GM21723 (cell line): ENCODE data around the gene LCE3D.
"Not testable (repeated sequence)": the region's sequence is repeated elsewhere in the genome, so short reads cannot be mapped to it uniquely, and the experiment has no call there.

Experiments used
- ATAC-seq: cut with Tn5 transposase; IDR thresholded peaks from one replicate; pipeline ENCODE4 v1.9.1; 2021; ENCODE audit warnings: mild to moderate bottlenecking, moderate library complexity; ENCODE audit not compliant: unreplicated experiment

Gene LCE3D

GRCh38 chr1:152580433-152580832 lies at the start of gene LCE3D:
Gene LCE3D (minus strand): TSS chr1:152580516. CDS start chr1:152579936, 580 bp downstream.
- no peak for ATAC-seq

GRCh38 chr1:152626744-152627143 lies 46.4 kb upstream of the LCE3D start:
- no peak for ATAC-seq

GRCh38 chr1:152623203-152623844 lies 43.0 kb upstream of the LCE3D start:
- ATAC-seq = no peak

GRCh38 chr1:152622803-152623202 lies 42.5 kb upstream of the LCE3D start, which contains the start of gene LCE3A:
Gene LCE3A (minus strand): TSS chr1:152623103. CDS start chr1:152623103, 0 bp downstream.
- ATAC-seq = no peak

- no peak for ATAC-seq
Measured at GRCh38 chr1:152621993-152622392, 41.7 kb upstream of the LCE3D start.

- ATAC-seq = no peak
Measured at GRCh38 chr1:152613511-152613910, 33.2 kb upstream of the LCE3D start, which contains the start of gene LCE3B. Gene LCE3B (plus strand): TSS chr1:152613811. CDS start chr1:152613811, 0 bp downstream.

GRCh38 chr1:152599934-152600333 lies 19.6 kb upstream of the LCE3D start, which contains the start of gene LCE3C:
Gene LCE3C (plus strand): TSS chr1:152600234. CDS start chr1:152600732, 498 bp downstream.
- no peak for ATAC-seq

GRCh38 chr1:152596986-152597385 lies 16.7 kb upstream of the LCE3D start:
- no peak for ATAC-seq

- no peak for ATAC-seq
Measured at GRCh38 chr1:152585586-152585985, 5.3 kb upstream of the LCE3D start.

- no peak for ATAC-seq
Measured at GRCh38 chr1:152582647-152583046, 2.3 kb upstream of the LCE3D start.

GRCh38 chr1:152579526-152579925 lies 790 bp downstream of the LCE3D start:
- not testable (repeated sequence) for ATAC-seq

GRCh38 chr1:152577168-152577567 lies 3.1 kb downstream of the LCE3D start:
- no peak for ATAC-seq

- ATAC-seq = no peak
Measured at GRCh38 chr1:152566681-152567080, 13.6 kb downstream of the LCE3D start, which contains the start of gene LCE3E. Gene LCE3E (minus strand): TSS chr1:152566780. CDS start chr1:152566208, 572 bp downstream.

- no peak for ATAC-seq
Measured at GRCh38 chr1:152565535-152566215, 14.6 kb downstream of the LCE3D start.

- ATAC-seq = no peak
Measured at GRCh38 chr1:152565115-152565514, 15.2 kb downstream of the LCE3D start.

GRCh38 chr1:152548358-152548757 lies 32.0 kb downstream of the LCE3D start:
- not testable (repeated sequence) for ATAC-seq

GRCh38 chr1:152546704-152547103 lies 33.6 kb downstream of the LCE3D start:
- no peak for ATAC-seq

- no peak for ATAC-seq
Measured at GRCh38 chr1:152543820-152544219, 36.5 kb downstream of the LCE3D start.

- ATAC-seq = no peak
Measured at GRCh38 chr1:152539901-152540300, 40.4 kb downstream of the LCE3D start.

GRCh38 chr1:152537496-152537895 lies 42.8 kb downstream of the LCE3D start:
- no peak for ATAC-seq

GRCh38 chr1:152535774-152536173 lies 44.5 kb downstream of the LCE3D start:
- ATAC-seq = no peak

- no peak for ATAC-seq
Measured at GRCh38 chr1:152533327-152533938, 46.9 kb downstream of the LCE3D start.
